Suprapubic skin (tissue), 4 donors: Measurements from ENCODE around the gene ERI3.

ENCODE experiments used
- EP300 ChIP-seq: sonication (generic); formaldehyde crosslinking; IDR thresholded peaks from one replicate; pipeline ENCODE4 v1.6.1; 2017; ENCODE audit warnings: antibody characterized with exemption
- POLR2AphosphoS5 ChIP-seq, 3 donors: sonication (generic); formaldehyde crosslinking; IDR thresholded peaks; one replicate each; pipeline ENCODE4 v1.6.1; 2017; ENCODE audit warnings: antibody characterized with exemption in 3 of 3
- TF ChIP-seq, protein P1 (sequence below), 2 donors: fragments of 200-600 bp in 1 of 2; fragments of 450-650 bp in 1 of 2; sonication (generic) in 1 of 2; IDR thresholded peaks; one replicate each; pipeline ENCODE4 v1.5.1; 2016 to 2019; ENCODE audit warnings: antibody characterized with exemption in 2 of 2, mild to moderate bottlenecking in 1 of 2, moderate library complexity in 1 of 2

DNA sequence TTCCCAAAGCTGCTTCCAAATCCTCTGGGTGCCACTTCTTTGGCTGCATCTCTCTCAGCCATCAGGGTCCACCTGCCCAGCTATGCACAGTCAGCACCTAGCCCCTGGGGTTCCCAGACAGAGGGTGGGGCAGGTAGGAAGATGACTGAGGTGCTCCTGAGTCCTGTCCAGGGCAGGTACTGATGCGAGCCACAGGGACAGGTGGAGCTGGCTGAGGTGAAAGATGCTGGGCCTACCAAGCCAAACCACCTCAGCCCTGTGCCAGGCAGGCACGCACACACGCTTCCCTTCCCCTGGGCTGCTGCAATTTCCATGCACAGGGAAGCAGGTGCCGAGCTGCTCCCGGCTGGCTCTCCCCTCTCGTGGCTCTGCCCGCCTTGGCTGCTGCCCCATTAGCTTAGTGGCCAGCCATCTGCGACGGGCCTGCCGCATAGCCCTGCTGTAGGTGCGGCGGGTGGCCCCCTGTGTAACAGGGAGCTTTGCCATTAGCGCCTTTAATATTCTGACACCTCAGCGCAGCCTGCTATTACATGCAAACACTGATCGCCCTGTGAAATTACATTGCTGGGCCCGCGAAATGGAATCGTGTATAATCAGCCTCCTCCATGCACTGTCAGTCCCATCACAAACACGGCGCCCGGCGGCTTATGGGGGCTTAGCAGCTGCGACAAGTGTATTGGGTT, 102.9 kb downstream of the ERI3 start:
- TF ChIP-seq, protein P1, sequence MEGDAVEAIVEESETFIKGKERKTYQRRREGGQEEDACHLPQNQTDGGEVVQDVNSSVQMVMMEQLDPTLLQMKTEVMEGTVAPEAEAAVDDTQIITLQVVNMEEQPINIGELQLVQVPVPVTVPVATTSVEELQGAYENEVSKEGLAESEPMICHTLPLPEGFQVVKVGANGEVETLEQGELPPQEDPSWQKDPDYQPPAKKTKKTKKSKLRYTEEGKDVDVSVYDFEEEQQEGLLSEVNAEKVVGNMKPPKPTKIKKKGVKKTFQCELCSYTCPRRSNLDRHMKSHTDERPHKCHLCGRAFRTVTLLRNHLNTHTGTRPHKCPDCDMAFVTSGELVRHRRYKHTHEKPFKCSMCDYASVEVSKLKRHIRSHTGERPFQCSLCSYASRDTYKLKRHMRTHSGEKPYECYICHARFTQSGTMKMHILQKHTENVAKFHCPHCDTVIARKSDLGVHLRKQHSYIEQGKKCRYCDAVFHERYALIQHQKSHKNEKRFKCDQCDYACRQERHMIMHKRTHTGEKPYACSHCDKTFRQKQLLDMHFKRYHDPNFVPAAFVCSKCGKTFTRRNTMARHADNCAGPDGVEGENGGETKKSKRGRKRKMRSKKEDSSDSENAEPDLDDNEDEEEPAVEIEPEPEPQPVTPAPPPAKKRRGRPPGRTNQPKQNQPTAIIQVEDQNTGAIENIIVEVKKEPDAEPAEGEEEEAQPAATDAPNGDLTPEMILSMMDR (IDR thresholded peaks at IDR 0.05), result no peak
- TF ChIP-seq POLR2AphosphoS5 (IDR thresholded peaks at IDR 0.05) (no peak), EP300 (no peak)
